LNCaP clone FGC (cell line): ENCODE measurements around the gene MLN.

Experiments
- DNase-seq: peaks from one replicate; pipeline ENCODE4 v3.0.0-alpha.2; 2011; ENCODE audit warnings: low read depth
- H3K4me3 ChIP-seq: 2 replicates; pipeline ENCODE4 v1.5.1; 2011; ENCODE audit warnings: mild to moderate bottlenecking, low read depth, low read length, control low read depth
- CTCF ChIP-seq: IDR thresholded peaks from 2 replicates; pipeline ENCODE4 v1.5.1; 2012; ENCODE audit warnings: mild to moderate bottlenecking; ENCODE audit not compliant: control insufficient read depth, insufficient read depth; ENCODE audit errors: extremely low read depth

The MLN gene

GRCh38 chr6:33787954-33788693 lies 15.7 kb downstream of the MLN start:
- H3K4me3 ChIP-seq, result peak overlapping the region; percentile 67
- DNase-seq, result no peak
- 0 out of 2 replicates have a peak, but pooled peaks have one; percentile 12 for TF ChIP-seq CTCF

- H3K4me3 ChIP-seq, result peak overlapping the region; percentile 67
- DNase-seq, result no peak
- no peak for TF ChIP-seq CTCF
Observed at GRCh38 chr6:33787346-33787953, 16.4 kb downstream of the MLN start.

- H3K4me3 ChIP-seq, result no peak overlapping the region
- no peak for DNase-seq
- no peak for TF ChIP-seq CTCF
Observed at GRCh38 chr6:33786736-33787135, 17.1 kb downstream of the MLN start.

- no peak overlapping the region for H3K4me3 ChIP-seq
- TF ChIP-seq CTCF, result no peak
- no peak for DNase-seq
Observed at GRCh38 chr6:33785778-33786177, 18.0 kb downstream of the MLN start.

GRCh38 chr6:33784787-33785186 lies 19.0 kb downstream of the MLN start:
- DNase-seq, result no peak
- TF ChIP-seq CTCF, result no peak
- H3K4me3 ChIP-seq, result no peak overlapping the region

- no peak for TF ChIP-seq CTCF
Observed at GRCh38 chr6:33783781-33784520, 19.9 kb downstream of the MLN start.

More at GRCh38 chr6:33783781-33784520, 19.9 kb downstream of the MLN start:
- H3K4me3 ChIP-seq, result no peak overlapping the region
- no peak for DNase-seq
